IMR-90 (cell line): ENCODE data around the gene PTPRK. TPM values are rescaled to one million over a fixed set of nuclear protein-coding genes. Genes with fewer than 3 reads are reported as not detected.
A peak's percentile ranks its signal among the peaks of the same experiment; 100 is the strongest.

ENCODE experiments used
- ATAC-seq: fragments of 200-7000 bp; cut with Tn5 transposase; 2 replicates; pipeline ENCODE4 v1.9.1; 2020; ENCODE audit warnings: low read depth, mild to moderate bottlenecking, moderate library complexity
- BruUV-seq: library from RNA; stranded (reverse); fragments of 400-500 nt; replicated peaks from 2 replicates; lab custom pipeline; 2021; lab: Mats Ljungman, UMichigan
- CTCF ChIA-PET: fragments of 300-600 bp; formaldehyde crosslinking; extraction: SDS; loops from one replicate; lab custom pipeline; 2021; ENCODE audit warnings: antibody characterized with exemption; lab: Yijun Ruan, JAX
- POLR2A ChIA-PET: fragments of 300-600 bp; sonication (Branson Sonifier 250); formaldehyde crosslinking; loops from one replicate; lab custom pipeline; 2022; ENCODE audit warnings: antibody characterized with exemption; ENCODE audit not compliant: unreplicated experiment; lab: Charles Lee
- DNase-seq: peaks from one replicate; pipeline ENCODE4 v3.0.0; 2013
- H2AFZ ChIP-seq: replicated peaks from 2 replicates; pipeline ENCODE3; 2013; ENCODE audit warnings: low read length, mild to moderate bottlenecking; ENCODE audit not compliant: poor library complexity
- H2AK5ac ChIP-seq: 2 replicates; pipeline ENCODE4 v1.6.1; 2013; ENCODE audit warnings: low read depth, low read length, inconsistent platforms
- H2AK9ac ChIP-seq: replicated peaks from 2 replicates; pipeline ENCODE3; 2013; ENCODE audit warnings: mild to moderate bottlenecking, low read depth, low read length, moderate library complexity; ENCODE audit not compliant: poor library complexity
- H2BK120ac ChIP-seq: 2 replicates; pipeline ENCODE4 v1.6.1; 2013; ENCODE audit warnings: low read depth, low read length, inconsistent platforms
- H2BK15ac ChIP-seq: 3 replicates; pipeline ENCODE4 v1.6.1; 2013; ENCODE audit warnings: low read depth, low read length, inconsistent platforms
- H2BK20ac ChIP-seq: 2 replicates; pipeline ENCODE4 v1.6.1; 2013; ENCODE audit warnings: low read depth, mild to moderate bottlenecking, inconsistent platforms, low read length, moderate library complexity
- H2BK5ac ChIP-seq: 2 replicates; pipeline ENCODE4 v1.6.1; 2013; ENCODE audit warnings: mild to moderate bottlenecking, low read depth, low read length, inconsistent platforms; ENCODE audit not compliant: poor library complexity, severe bottlenecking
- H3K14ac ChIP-seq: replicated peaks from 2 replicates; pipeline ENCODE4 v1.6.1; 2013; ENCODE audit warnings: low read depth, low read length, inconsistent platforms
- H3K18ac ChIP-seq: 2 replicates; pipeline ENCODE4 v1.6.1; 2013; ENCODE audit warnings: low read depth, low read length, control low read depth
- H3K23ac ChIP-seq: 2 replicates; pipeline ENCODE4 v1.6.1; 2013; ENCODE audit warnings: low read depth, low read length, inconsistent platforms
- H3K27ac ChIP-seq: 2 replicates; pipeline ENCODE4 v1.5.1; 2013; ENCODE audit warnings: mild to moderate bottlenecking, control low read depth, low read length; ENCODE audit not compliant: insufficient read depth
- H3K27me3 ChIP-seq: 2 replicates; pipeline ENCODE4 v1.6.1; 2013; ENCODE audit warnings: low read length; ENCODE audit not compliant: control insufficient read depth, insufficient read depth
- H3K36me3 ChIP-seq: 2 replicates; pipeline ENCODE4 v1.6.1; 2013; ENCODE audit warnings: low read length, mixed read lengths; ENCODE audit not compliant: control insufficient read depth, insufficient read depth
- H3K4ac ChIP-seq: 2 replicates; pipeline ENCODE4 v1.6.1; 2013; ENCODE audit warnings: low read depth, low read length, inconsistent platforms
- H3K4me1 ChIP-seq: 2 replicates; pipeline ENCODE4 v1.6.1; 2013; ENCODE audit warnings: low read length, mixed read lengths; ENCODE audit not compliant: control insufficient read depth, insufficient read depth
- H3K4me2 ChIP-seq: 2 replicates; pipeline ENCODE4 v1.6.1; 2013; ENCODE audit warnings: low read depth, mild to moderate bottlenecking, control low read depth, low read length, moderate library complexity
- H3K4me3 ChIP-seq: 2 replicates; pipeline ENCODE4 v1.5.1; 2013; ENCODE audit warnings: low read depth, mild to moderate bottlenecking, control low read depth, low read length, moderate library complexity; ENCODE audit not compliant: insufficient read depth
- H3K56ac ChIP-seq: 2 replicates; pipeline ENCODE4 v1.6.1; 2013; ENCODE audit warnings: low read length, inconsistent platforms; ENCODE audit not compliant: insufficient read depth; ENCODE audit errors: extremely low read depth
- H3K79me1 ChIP-seq, 2 experiments: 2 replicates each; pipeline ENCODE4 v1.6.1; 2013; ENCODE audit warnings: low read length in 2 of 2, inconsistent platforms in 1 of 2, low read depth in 1 of 2
- H3K9ac ChIP-seq: 2 replicates; pipeline ENCODE4 v1.6.1; 2013; ENCODE audit warnings: low read depth, low read length, control low read depth
- H3K9me1 ChIP-seq: 2 replicates; pipeline ENCODE4 v1.6.1; 2013; ENCODE audit warnings: low read length, inconsistent platforms; ENCODE audit not compliant: insufficient read depth
- H3K9me3 ChIP-seq: 2 replicates; pipeline ENCODE4 v1.6.1; 2013; ENCODE audit warnings: low read length; ENCODE audit not compliant: control insufficient read depth, insufficient read depth
- H4K20me1 ChIP-seq: 2 replicates; pipeline ENCODE4 v1.6.1; 2013; ENCODE audit warnings: low read length, inconsistent platforms; ENCODE audit not compliant: insufficient read depth
- H4K5ac ChIP-seq: 2 replicates; pipeline ENCODE4 v1.6.1; 2013; ENCODE audit warnings: mild to moderate bottlenecking, low read depth, low read length, control low read depth
- H4K8ac ChIP-seq, 2 experiments: 2 replicates each; pipeline ENCODE4 v1.6.1; 2013; ENCODE audit warnings: low read depth in 2 of 2, low read length in 2 of 2, control low read depth in 1 of 2, inconsistent platforms in 1 of 2
- H4K91ac ChIP-seq: 2 replicates; pipeline ENCODE4 v1.6.1; 2013; ENCODE audit warnings: low read depth, low read length, inconsistent platforms; ENCODE audit not compliant: insufficient read depth
- MAFK ChIP-seq: IDR thresholded peaks from 2 replicates; pipeline ENCODE4 v1.6.1; 2012; ENCODE audit warnings: low read depth, low read length, improper control_type of control experiment
- NFE2L2 ChIP-seq: fragments of 150-350 bp; IDR thresholded peaks from 2 replicates; pipeline ENCODE4 v1.6.1; 2016; ENCODE audit warnings: low read depth, mild to moderate bottlenecking, low read length
- dilution Hi-C: fragments of 300-500 bp; cut with HindIII; formaldehyde crosslinking; loops from one replicate; pipeline ENCODE4 v1.14.3; 2018; ENCODE audit warnings: low sequenced_read_pairs; ENCODE audit not compliant: unreplicated experiment
- in situ Hi-C: fragments of 300-500 bp; cut with MboI; formaldehyde crosslinking; loops from 3 replicates; pipeline ENCODE4 v1.14.3; 2019; ENCODE audit warnings: low sequenced_read_pairs, inconsistent platforms, mixed read lengths
- intact Hi-C: fragments of 100-400 bp; cut with micrococcal nuclease; formaldehyde crosslinking; loops from 2 replicates; pipeline ENCODE4 v1.10.0; 2022
- polyA plus RNA-seq, 3 experiments: library from polyadenylated mRNA; depleted of rRNA; stranded (reverse); fragments of >200 nt; gene quantifications; 2 replicates each; pipeline ENCODE4 v1.2.3, GENCODE V29; 2012; ENCODE audit warnings: low replicate concordance in 1 of 3
- total RNA-seq: library from RNA; depleted of rRNA; stranded (reverse); fragments of >200 nt; gene quantifications from 2 replicates; pipeline ENCODE4 v1.2.3, GENCODE V29; 2012

Gene PTPRK
- total and polyA plus RNA-seq, 2 of the 4 experiments (the other 2 are of a cell fraction), result 18.0 to 80.8 TPM

- H4K91ac ChIP-seq, result no peak overlapping the region
- ATAC-seq (no peak), DNase-seq (no peak)
- H2BK5ac ChIP-seq, result no peak overlapping the region
- H3K79me1 ChIP-seq, result peaks cover 3 to 17% of the 10 kb centered on the region in 2 experiments; a peak in 3 of 4 replicates
- no peaks in the 10 kb centered on the region for H4K20me1 ChIP-seq
- H2AK5ac ChIP-seq, result no peak overlapping the region
- no peak overlapping the region for H3K27ac ChIP-seq
- TF ChIP-seq NFE2L2 (no peak), MAFK (peak; percentile 77)
- no peak overlapping the region for H3K18ac ChIP-seq
- no peak overlapping the region for H2BK20ac ChIP-seq
- ChIA-PET POLR2A (no interaction called here), CTCF (interaction anchor here (0.7 kb wide), 1 partner anchor 34 kb away, joined by 3 read pairs; no protein-coding TSS in a partner anchor)
- no peak overlapping the region for H3K56ac ChIP-seq
- H3K4me2 ChIP-seq, result no peak overlapping the region
- H4K5ac ChIP-seq, result no peak overlapping the region
- H4K8ac ChIP-seq, result no peak overlapping the region
- H3K9me1 ChIP-seq, result no peaks in the 10 kb centered on the region; the same call in 1 of the 2 replicates
- no peak overlapping the region for H3K4ac ChIP-seq
- H3K27me3 ChIP-seq, result no peaks in the 10 kb centered on the region
- H3K36me3 ChIP-seq, result no peaks in the 10 kb centered on the region
- H2BK120ac ChIP-seq, result no peak overlapping the region
- dilution Hi-C loops, result no loop called here
- H2BK15ac ChIP-seq, result no peak overlapping the region
- H2AK9ac ChIP-seq, result no peak overlapping the region
- H3K4me3 ChIP-seq, result no peak overlapping the region
- H3K23ac ChIP-seq, result peak overlapping the region; percentile 11; the same call in 1 of the 2 replicates
- BruUV-seq, result no TSS peak
- no peak overlapping the region for H2AFZ ChIP-seq
- H3K9ac ChIP-seq, result no peak overlapping the region
- intact Hi-C loops, result no loop called here
- peaks cover 2% of the 10 kb centered on the region; the same call in 1 of the 2 replicates for H3K4me1 ChIP-seq
- no peaks in the 10 kb centered on the region for H3K9me3 ChIP-seq
- H3K14ac ChIP-seq, result no peak overlapping the region
- in situ Hi-C loops, result no loop called here
Measured at GRCh38 chr6:128225612-128226011, 294.8 kb downstream of the PTPRK start.
